ENCODE data around the gene KCNQ1. TPM values are rescaled to one million over a fixed set of nuclear protein-coding genes. Genes with fewer than 3 reads are reported as not detected.

KCNQ1 gene
- total and polyA plus RNA-seq, 2 experiments from 2014 or later: not detected

GRCh38 chr11:2660357-2660939 lies 215.6 kb downstream of the KCNQ1 start:
- 87 to 93% methylated on average over 2 of the region's 2 CpGs for WGBS, 2 experiments (ENCODE audit: low coverage in 1 of 2, low lambda C conversion rate in 2 of 2, missing lambda C conversion rate in 2 of 2)
- H3K4me1 ChIP-seq (ENCODE audit: insufficient read depth): no peaks in the 10 kb centered on the region
- no peak for TF ChIP-seq EZH2phosphoT487 (IDR thresholded peaks at IDR 0.05; ENCODE audit: insufficient read depth, low read depth)
- no peak for TF ChIP-seq EZH2 (IDR thresholded peaks at IDR 0.05; ENCODE audit: insufficient read depth, poor library complexity, severe bottlenecking)
- peaks cover 5% of the 10 kb centered on the region for H3K9me3 ChIP-seq (ENCODE audit: low read depth)
- H3K79me2 ChIP-seq (ENCODE audit: insufficient read depth): 0 out of 2 replicates have a peak, but pooled peaks cover 5% of the 10 kb centered on the region
- H4K20me1 ChIP-seq (ENCODE audit: insufficient read depth): no peaks in the 10 kb centered on the region
- H3K4me3 ChIP-seq: no peak overlapping the region
- H3K36me3 ChIP-seq (ENCODE audit: low read depth): no peaks in the 10 kb centered on the region
- in situ Hi-C loops (cut with MboI): no loop called here
- H3F3A ChIP-seq (ENCODE audit: insufficient read depth): peaks cover 26% of the 10 kb centered on the region
- H3K9me2 ChIP-seq (ENCODE audit: insufficient read depth): no peaks in the 10 kb centered on the region
- H3K4me2 ChIP-seq (ENCODE audit: unreplicated experiment): no peak overlapping the region
- no peak for DNase-seq
- H3K27ac ChIP-seq: no peak overlapping the region
- no peak overlapping the region for H3K9ac ChIP-seq
- peaks cover 5% of the 10 kb centered on the region; the same call in 1 of the 2 replicates for H3K27me3 ChIP-seq (replicated peaks; ENCODE audit: insufficient read depth)
- H2AFZ ChIP-seq: no peak overlapping the region

- 0 out of 2 replicates have a peak, but pooled peaks cover 9% of the 10 kb centered on the region for H3K79me2 ChIP-seq (ENCODE audit: insufficient read depth)
- H4K20me1 ChIP-seq (ENCODE audit: insufficient read depth): no peaks in the 10 kb centered on the region
- H3K9ac ChIP-seq: no peak overlapping the region
- WGBS, 2 experiments (ENCODE audit: low coverage in 1 of 2, low lambda C conversion rate in 2 of 2, missing lambda C conversion rate in 2 of 2): 63 to 77% methylated on average over 4 of the region's 4 CpGs
- H3F3A ChIP-seq (ENCODE audit: insufficient read depth): peaks cover 19% of the 10 kb centered on the region
- H3K4me3 ChIP-seq: no peak overlapping the region
- H3K4me1 ChIP-seq (ENCODE audit: insufficient read depth): no peaks in the 10 kb centered on the region
- DNase-seq: no peak
- H3K9me2 ChIP-seq (ENCODE audit: insufficient read depth): no peaks in the 10 kb centered on the region
- H2AFZ ChIP-seq: no peak overlapping the region
- H3K27me3 ChIP-seq (replicated peaks; ENCODE audit: insufficient read depth): peaks cover 5% of the 10 kb centered on the region; the same call in 1 of the 2 replicates
- H3K4me2 ChIP-seq (ENCODE audit: unreplicated experiment): no peak overlapping the region
- in situ Hi-C loops (cut with MboI): no loop called here
- peaks cover 5% of the 10 kb centered on the region for H3K9me3 ChIP-seq (ENCODE audit: low read depth)
- TF ChIP-seq EZH2phosphoT487 (IDR thresholded peaks at IDR 0.05; ENCODE audit: insufficient read depth, low read depth) (no peak), EZH2 (IDR thresholded peaks at IDR 0.05; ENCODE audit: insufficient read depth, poor library complexity, severe bottlenecking) (no peak)
- no peaks in the 10 kb centered on the region for H3K36me3 ChIP-seq (ENCODE audit: low read depth)
- H3K27ac ChIP-seq: no peak overlapping the region
Observed at GRCh38 chr11:2661173-2662023, 216.6 kb downstream of the KCNQ1 start.

GRCh38 chr11:2662024-2662312 lies 217.2 kb downstream of the KCNQ1 start:
- Histone ChIP-seq H3K36me3 (ENCODE audit: low read depth) (no peaks in the 10 kb centered on the region), H4K20me1 (ENCODE audit: insufficient read depth) (no peaks in the 10 kb centered on the region), H3K9ac (no peak overlapping the region), H3K4me2 (ENCODE audit: unreplicated experiment) (no peak overlapping the region), H2AFZ (no peak overlapping the region), H3K4me3 (no peak overlapping the region), H3K4me1 (ENCODE audit: insufficient read depth) (no peaks in the 10 kb centered on the region), H3K27me3 (replicated peaks; ENCODE audit: insufficient read depth) (peaks cover 5% of the 10 kb centered on the region; the same call in 1 of the 2 replicates), H3K9me2 (ENCODE audit: insufficient read depth) (no peaks in the 10 kb centered on the region), H3K9me3 (ENCODE audit: low read depth) (peaks cover 5% of the 10 kb centered on the region), H3K79me2 (ENCODE audit: insufficient read depth) (0 out of 2 replicates have a peak, but pooled peaks cover 9% of the 10 kb centered on the region), H3K27ac (no peak overlapping the region), H3F3A (ENCODE audit: insufficient read depth) (peaks cover 14% of the 10 kb centered on the region)
- WGBS, 2 experiments (ENCODE audit: low coverage in 1 of 2, low lambda C conversion rate in 2 of 2, missing lambda C conversion rate in 2 of 2): 81 to 85% methylated on average over 5 of the region's 5 CpGs
- TF ChIP-seq EZH2 (IDR thresholded peaks at IDR 0.05; ENCODE audit: insufficient read depth, poor library complexity, severe bottlenecking) (no peak), EZH2phosphoT487 (IDR thresholded peaks at IDR 0.05; ENCODE audit: insufficient read depth, low read depth) (no peak)
- no peak for DNase-seq
- in situ Hi-C loops (cut with MboI): no loop called here

GRCh38 chr11:2662430-2663299 lies 217.9 kb downstream of the KCNQ1 start:
- peaks cover 5% of the 10 kb centered on the region for H3K9me3 ChIP-seq (ENCODE audit: low read depth)
- no peaks in the 10 kb centered on the region for H3K36me3 ChIP-seq (ENCODE audit: low read depth)
- H3K9ac ChIP-seq: no peak overlapping the region
- no peaks in the 10 kb centered on the region for H4K20me1 ChIP-seq (ENCODE audit: insufficient read depth)
- peaks cover 5% of the 10 kb centered on the region; the same call in 1 of the 2 replicates for H3K27me3 ChIP-seq (replicated peaks; ENCODE audit: insufficient read depth)
- H3K9me2 ChIP-seq (ENCODE audit: insufficient read depth): no peaks in the 10 kb centered on the region
- TF ChIP-seq EZH2phosphoT487 (IDR thresholded peaks at IDR 0.05; ENCODE audit: insufficient read depth, low read depth) (no peak), EZH2 (IDR thresholded peaks at IDR 0.05; ENCODE audit: insufficient read depth, poor library complexity, severe bottlenecking) (no peak)
- H3F3A ChIP-seq (ENCODE audit: insufficient read depth): peaks cover 8% of the 10 kb centered on the region; the same call in 1 of the 2 replicates
- no peak overlapping the region for H2AFZ ChIP-seq
- in situ Hi-C loops (cut with MboI): no loop called here
- H3K4me1 ChIP-seq (ENCODE audit: insufficient read depth): no peaks in the 10 kb centered on the region
- no peak for DNase-seq
- H3K79me2 ChIP-seq (ENCODE audit: insufficient read depth): 0 out of 2 replicates have a peak, but pooled peaks cover 9% of the 10 kb centered on the region
- 85 to 87% methylated on average over 19 of the region's 19 CpGs for WGBS, 2 experiments (ENCODE audit: low coverage in 1 of 2, low lambda C conversion rate in 2 of 2, missing lambda C conversion rate in 2 of 2)
- H3K4me2 ChIP-seq (ENCODE audit: unreplicated experiment): no peak overlapping the region
- no peak overlapping the region for H3K4me3 ChIP-seq
- H3K27ac ChIP-seq: no peak overlapping the region
